ENCODE data around the gene EXOC3L1.

EXOC3L1 gene

GRCh38 chr16:67185651-67186134, 4.2 kb downstream of the EXOC3L1 start:
- peaks cover 8% of the 10 kb centered on the region for H3K27me3 Mint-ChIP-seq (ENCODE audit: low read depth)
- peak overlapping the region; percentile 90 for H3K4me3 Mint-ChIP-seq
- peaks cover 10% of the 10 kb centered on the region for H3K4me1 Mint-ChIP-seq (ENCODE audit: low read depth)
- H3K27ac Mint-ChIP-seq, result no peak overlapping the region
- no peaks in the 10 kb centered on the region for H3K36me3 Mint-ChIP-seq (ENCODE audit: low read depth)
- DNase-seq (ENCODE audit: low spot score), result no peak
- no peaks in the 10 kb centered on the region for H3K9me3 Mint-ChIP-seq

GRCh38 chr16:67184995-67185650, 4.8 kb downstream of the EXOC3L1 start:
- Mint-ChIP-seq H3K27ac (peak overlapping the region; percentile 85), H3K4me3 (peak overlapping the region; percentile 90), H3K9me3 (no peaks in the 10 kb centered on the region), H3K27me3 (ENCODE audit: low read depth) (peaks cover 8% of the 10 kb centered on the region), H3K4me1 (ENCODE audit: low read depth) (peaks cover 10% of the 10 kb centered on the region), H3K36me3 (ENCODE audit: low read depth) (no peaks in the 10 kb centered on the region)
- peak; percentile 83 for DNase-seq (ENCODE audit: low spot score)

GRCh38 chr16:67184453-67184994, 5.4 kb downstream of the EXOC3L1 start:
- no peaks in the 10 kb centered on the region for H3K9me3 Mint-ChIP-seq
- H3K27ac Mint-ChIP-seq, result no peak overlapping the region
- peaks cover 8% of the 10 kb centered on the region for H3K27me3 Mint-ChIP-seq (ENCODE audit: low read depth)
- peak overlapping the region; percentile 90 for H3K4me3 Mint-ChIP-seq
- H3K36me3 Mint-ChIP-seq (ENCODE audit: low read depth), result no peaks in the 10 kb centered on the region
- DNase-seq (ENCODE audit: low spot score), result no peak
- peaks cover 10% of the 10 kb centered on the region for H3K4me1 Mint-ChIP-seq (ENCODE audit: low read depth)

- Mint-ChIP-seq H3K27me3 (ENCODE audit: low read depth) (peaks cover 8% of the 10 kb centered on the region), H3K4me3 (peak within 1 kb of the TSS; percentile 90), H3K4me1 (ENCODE audit: low read depth) (peaks cover 13% of the 10 kb centered on the region), H3K36me3 (ENCODE audit: low read depth) (no peaks in the 10 kb centered on the region), H3K27ac (peak within 1 kb of the TSS; percentile 66), H3K9me3 (no peaks in the 10 kb centered on the region)
- DNase-seq (ENCODE audit: low spot score), result peak; percentile 94
Measured at GRCh38 chr16:67183627-67184452, 6.1 kb downstream of the EXOC3L1 start, which contains the start of gene MATCAP1. TSS of gene MATCAP1 (minus strand) at chr16:67183963. CDS start at chr16:67180610, 3,353 bp downstream.

GRCh38 chr16:67183284-67183626, 6.7 kb downstream of the EXOC3L1 start:
- H3K9me3 Mint-ChIP-seq, result no peaks in the 10 kb centered on the region
- H3K4me1 Mint-ChIP-seq (ENCODE audit: low read depth), result peaks cover 16% of the 10 kb centered on the region
- no peaks in the 10 kb centered on the region for H3K36me3 Mint-ChIP-seq (ENCODE audit: low read depth)
- no peak for DNase-seq (ENCODE audit: low spot score)
- H3K27me3 Mint-ChIP-seq (ENCODE audit: low read depth), result peaks cover 8% of the 10 kb centered on the region
- no peak overlapping the region for H3K4me3 Mint-ChIP-seq
- no peak overlapping the region for H3K27ac Mint-ChIP-seq

GRCh38 chr16:67182288-67182687, 7.6 kb downstream of the EXOC3L1 start:
- H3K27me3 Mint-ChIP-seq (ENCODE audit: low read depth), result peaks cover 8% of the 10 kb centered on the region
- no peaks in the 10 kb centered on the region for H3K9me3 Mint-ChIP-seq
- DNase-seq (ENCODE audit: low spot score), result no peak
- H3K36me3 Mint-ChIP-seq (ENCODE audit: low read depth), result no peaks in the 10 kb centered on the region
- H3K4me1 Mint-ChIP-seq (ENCODE audit: low read depth), result peaks cover 21% of the 10 kb centered on the region
- no peak overlapping the region for H3K4me3 Mint-ChIP-seq
- no peak overlapping the region for H3K27ac Mint-ChIP-seq

GRCh38 chr16:67181346-67181745, 8.6 kb downstream of the EXOC3L1 start:
- Mint-ChIP-seq H3K36me3 (ENCODE audit: low read depth) (peaks cover 5% of the 10 kb centered on the region), H3K4me3 (no peak overlapping the region), H3K27me3 (ENCODE audit: low read depth) (peaks cover 11% of the 10 kb centered on the region), H3K27ac (no peak overlapping the region), H3K9me3 (no peaks in the 10 kb centered on the region), H3K4me1 (ENCODE audit: low read depth) (peaks cover 26% of the 10 kb centered on the region)
- DNase-seq (ENCODE audit: low spot score), result no peak

GRCh38 chr16:67180166-67180565, 9.8 kb downstream of the EXOC3L1 start:
- H3K36me3 Mint-ChIP-seq (ENCODE audit: low read depth), result peaks cover 10% of the 10 kb centered on the region
- DNase-seq (ENCODE audit: low spot score), result no peak
- H3K9me3 Mint-ChIP-seq, result no peaks in the 10 kb centered on the region
- H3K4me1 Mint-ChIP-seq (ENCODE audit: low read depth), result peaks cover 25% of the 10 kb centered on the region
- H3K4me3 Mint-ChIP-seq, result no peak overlapping the region
- H3K27me3 Mint-ChIP-seq (ENCODE audit: low read depth), result peaks cover 5% of the 10 kb centered on the region
- H3K27ac Mint-ChIP-seq, result no peak overlapping the region

GRCh38 chr16:67179421-67180080, 10.4 kb downstream of the EXOC3L1 start:
- no peak overlapping the region for H3K4me3 Mint-ChIP-seq
- peaks cover 10% of the 10 kb centered on the region for H3K36me3 Mint-ChIP-seq (ENCODE audit: low read depth)
- no peaks in the 10 kb centered on the region for H3K9me3 Mint-ChIP-seq
- peaks cover 23% of the 10 kb centered on the region for H3K4me1 Mint-ChIP-seq (ENCODE audit: low read depth)
- no peak for DNase-seq (ENCODE audit: low spot score)
- H3K27me3 Mint-ChIP-seq (ENCODE audit: low read depth), result peaks cover 3% of the 10 kb centered on the region
- H3K27ac Mint-ChIP-seq, result no peak overlapping the region

- Mint-ChIP-seq H3K4me1 (ENCODE audit: low read depth) (peaks cover 31% of the 10 kb centered on the region), H3K27ac (no peak overlapping the region), H3K27me3 (ENCODE audit: low read depth) (peaks cover 5% of the 10 kb centered on the region), H3K9me3 (no peaks in the 10 kb centered on the region), H3K4me3 (peak overlapping the region; percentile 59), H3K36me3 (ENCODE audit: low read depth) (peaks cover 16% of the 10 kb centered on the region)
- DNase-seq (ENCODE audit: low spot score), result peak; percentile 35
Measured at GRCh38 chr16:67177743-67178699, 11.9 kb downstream of the EXOC3L1 start.

GRCh38 chr16:67176662-67177061, 13.3 kb downstream of the EXOC3L1 start:
- peaks cover 35% of the 10 kb centered on the region for H3K4me1 Mint-ChIP-seq (ENCODE audit: low read depth)
- peak overlapping the region; percentile 52 for H3K4me3 Mint-ChIP-seq
- DNase-seq (ENCODE audit: low spot score), result no peak
- H3K27ac Mint-ChIP-seq, result no peak overlapping the region
- peaks cover 5% of the 10 kb centered on the region for H3K27me3 Mint-ChIP-seq (ENCODE audit: low read depth)
- H3K9me3 Mint-ChIP-seq, result no peaks in the 10 kb centered on the region
- peaks cover 16% of the 10 kb centered on the region for H3K36me3 Mint-ChIP-seq (ENCODE audit: low read depth)

- Mint-ChIP-seq H3K4me1 (ENCODE audit: low read depth) (peaks cover 50% of the 10 kb centered on the region), H3K9me3 (no peaks in the 10 kb centered on the region), H3K27ac (no peak overlapping the region), H3K4me3 (peak overlapping the region; percentile 8), H3K27me3 (ENCODE audit: low read depth) (peaks cover 8% of the 10 kb centered on the region), H3K36me3 (ENCODE audit: low read depth) (peaks cover 17% of the 10 kb centered on the region)
- DNase-seq (ENCODE audit: low spot score), result no peak
Measured at GRCh38 chr16:67174706-67175231, 15.2 kb downstream of the EXOC3L1 start.

Measured in T-helper 2 cell treated with Interferon-gamma antibody and Interleukin-4, amounts not matched to agents 5 μg/mL and 100 μg/mL, for 36 hours (primary cell).